ENCODE data around the gene BTRC.
"Not testable (repeated sequence)": the region's sequence is repeated elsewhere in the genome, so short reads cannot be mapped to it uniquely, and the experiment has no call there.

BTRC gene

GRCh38 chr10:101364721-101365120 lies 10.8 kb downstream of the BTRC start:
- no peak for DNase-seq (ENCODE audit: extremely low spot score)
- ChIA-PET CTCF (interaction anchor here (0.6 kb wide), 1 partner anchor 1062 kb away, joined by 3 read pairs; no protein-coding TSS in a partner anchor), POLR2A (interaction anchor here (0.7 kb wide), 1 partner anchor 10 kb away, joined by 3 read pairs; no protein-coding TSS in a partner anchor)
- TF ChIP-seq FOXM1 (IDR thresholded peaks at IDR 0.05; ENCODE audit: borderline replicate concordance) (no peak), TARDBP (IDR thresholded peaks at IDR 0.05) (no peak), NFRKB (IDR thresholded peaks at IDR 0.05) (no peak), CTBP1 (IDR thresholded peaks at IDR 0.05; ENCODE audit: borderline replicate concordance) (no peak), HDGF (IDR thresholded peaks at IDR 0.05; ENCODE audit: borderline replicate concordance) (no peak), SP1 (IDR thresholded peaks at IDR 0.05) (no peak), FOXK2 (IDR thresholded peaks at IDR 0.05) (no peak), ZNF384 (IDR thresholded peaks at IDR 0.05) (no peak), L3MBTL2 (conservative IDR thresholded peaks at IDR 0.05) (no peak), ARNT (IDR thresholded peaks at IDR 0.05) (no peak), LEF1 (IDR thresholded peaks at IDR 0.05; ENCODE audit: borderline replicate concordance) (no peak)

DNA sequence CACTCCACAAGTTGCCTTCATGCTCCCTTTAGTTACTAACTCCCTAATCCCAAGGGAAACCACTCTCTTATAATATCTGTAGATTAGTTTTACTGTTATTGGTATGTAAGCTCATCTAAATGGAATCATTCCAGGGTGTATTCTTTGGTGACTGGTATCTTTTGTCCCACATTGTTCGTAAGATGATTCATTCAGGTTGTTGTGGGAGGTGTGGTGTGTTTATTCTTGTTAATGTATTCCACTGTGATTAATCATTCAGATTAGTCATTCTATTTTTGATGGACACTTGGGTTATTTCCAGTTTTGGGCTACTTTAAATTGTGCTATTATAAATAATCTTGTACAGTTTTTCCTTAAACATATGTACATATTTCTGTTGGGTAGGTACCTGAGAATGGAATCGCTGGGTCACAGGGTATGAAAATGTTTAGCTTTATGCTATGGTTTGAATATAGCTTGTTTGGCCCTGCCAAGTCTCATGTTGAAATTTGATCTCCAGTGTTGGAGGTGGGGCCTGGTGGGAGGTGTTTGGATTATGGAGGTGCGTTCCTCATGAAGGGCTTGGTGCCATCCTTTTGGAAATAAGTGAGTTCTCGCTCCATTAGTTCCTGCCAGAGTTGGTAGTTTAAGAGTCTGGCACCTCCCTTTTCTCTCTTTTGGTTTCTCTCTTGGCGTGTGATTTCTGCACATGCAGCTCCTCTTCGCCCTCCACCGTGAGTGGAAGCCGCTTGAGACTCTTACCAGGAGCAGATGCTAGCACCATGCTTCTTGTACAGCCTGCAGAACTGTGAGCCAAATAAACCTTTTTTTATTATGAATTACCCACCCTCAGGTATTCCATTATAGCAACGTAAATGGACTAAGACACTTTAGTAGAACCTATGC lies 13.8 kb downstream of the BTRC start:
- no peak for DNase-seq (ENCODE audit: extremely low spot score)
- peak; percentile 65 for TF ChIP-seq PKNOX1 (IDR thresholded peaks at IDR 0.05)
- TF ChIP-seq HDGF (IDR thresholded peaks at IDR 0.05; ENCODE audit: borderline replicate concordance), result no peak
- ChIA-PET POLR2A (interaction anchor here (1.4 kb wide), 1 partner anchor 13 kb away, joined by 5 read pairs; the partner anchor contains the start of gene BTRC), CTCF (interaction anchor here (1.0 kb wide), 1 partner anchor 99 kb away, joined by 6 read pairs; no protein-coding TSS in a partner anchor)

- ChIA-PET POLR2A (no interaction called here), CTCF (no interaction called here)
- no peak for TF ChIP-seq L3MBTL2 (conservative IDR thresholded peaks at IDR 0.05)
- no peak for TF ChIP-seq FOXM1 (IDR thresholded peaks at IDR 0.05; ENCODE audit: borderline replicate concordance)
- no peak for TF ChIP-seq HDGF (IDR thresholded peaks at IDR 0.05; ENCODE audit: borderline replicate concordance)
- TF ChIP-seq ZNF384 (IDR thresholded peaks at IDR 0.05), result no peak
- no peak for TF ChIP-seq BHLHE40 (IDR thresholded peaks at IDR 0.05; ENCODE audit: borderline replicate concordance)
- no peak for TF ChIP-seq SUZ12 (IDR thresholded peaks at IDR 0.05)
- no peak for TF ChIP-seq ELF4 (IDR thresholded peaks at IDR 0.05)
- TF ChIP-seq ARNT (IDR thresholded peaks at IDR 0.05), result no peak
- TF ChIP-seq CTBP1 (IDR thresholded peaks at IDR 0.05; ENCODE audit: borderline replicate concordance), result no peak
- no peak for TF ChIP-seq SP1 (IDR thresholded peaks at IDR 0.05)
- no peak for TF ChIP-seq PKNOX1 (IDR thresholded peaks at IDR 0.05)
- TF ChIP-seq FOXK2 (IDR thresholded peaks at IDR 0.05), result no peak
- TF ChIP-seq LEF1 (IDR thresholded peaks at IDR 0.05; ENCODE audit: borderline replicate concordance), result no peak
- TF ChIP-seq NFRKB (IDR thresholded peaks at IDR 0.05), result no peak
- TF ChIP-seq FOXA1 (IDR thresholded peaks at IDR 0.05), result no peak
- TF ChIP-seq TARDBP (IDR thresholded peaks at IDR 0.05), result no peak
- DNase-seq (ENCODE audit: extremely low spot score), result no peak
Measured at GRCh38 chr10:101373063-101373462, 19.1 kb downstream of the BTRC start.

DNA sequence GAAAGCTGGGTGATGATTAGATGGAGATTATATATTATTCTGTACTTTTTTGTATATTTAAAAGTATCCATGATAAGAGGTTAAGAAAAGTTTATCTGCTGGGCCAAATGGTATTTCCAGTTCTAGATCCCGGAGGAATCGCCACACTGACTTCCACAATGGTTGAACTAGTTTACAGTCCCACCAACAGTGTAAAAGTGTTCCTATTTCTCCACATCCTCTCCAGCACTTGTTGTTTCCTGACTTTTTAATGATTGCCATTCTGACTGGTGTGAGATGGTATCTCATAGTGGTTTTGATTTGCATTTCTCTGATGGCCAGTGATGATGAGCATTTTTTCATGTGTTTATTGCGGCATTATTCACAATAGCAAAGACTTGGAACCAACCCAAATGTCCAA lies 20.0 kb downstream of the BTRC start:
- POLR2A ChIA-PET, CTCF ChIA-PET: not testable (repeated sequence)

GRCh38 chr10:101375076-101375475 lies 21.1 kb downstream of the BTRC start:
- POLR2A ChIA-PET, result no interaction called here
- no peak for DNase-seq (ENCODE audit: extremely low spot score)
- TF ChIP-seq HDGF (IDR thresholded peaks at IDR 0.05; ENCODE audit: borderline replicate concordance) (no peak), L3MBTL2 (conservative IDR thresholded peaks at IDR 0.05) (no peak), ZNF384 (IDR thresholded peaks at IDR 0.05) (no peak), SP1 (IDR thresholded peaks at IDR 0.05) (no peak), PKNOX1 (IDR thresholded peaks at IDR 0.05) (no peak), FOXA1 (IDR thresholded peaks at IDR 0.05) (no peak), FOXK2 (IDR thresholded peaks at IDR 0.05) (no peak), FOXM1 (IDR thresholded peaks at IDR 0.05; ENCODE audit: borderline replicate concordance) (no peak), BHLHE40 (IDR thresholded peaks at IDR 0.05; ENCODE audit: borderline replicate concordance) (no peak), SUZ12 (IDR thresholded peaks at IDR 0.05) (no peak), ELF4 (IDR thresholded peaks at IDR 0.05) (no peak), LEF1 (IDR thresholded peaks at IDR 0.05; ENCODE audit: borderline replicate concordance) (no peak), CTBP1 (IDR thresholded peaks at IDR 0.05; ENCODE audit: borderline replicate concordance) (no peak), NFRKB (IDR thresholded peaks at IDR 0.05) (no peak), ARNT (IDR thresholded peaks at IDR 0.05) (no peak), TARDBP (IDR thresholded peaks at IDR 0.05) (no peak)
- CTCF ChIA-PET, result no interaction called here

More for the DNA sequence above, 20.0 kb downstream of the BTRC start:
- DNase-seq (ENCODE audit: extremely low spot score), result not testable (repeated sequence)

GRCh38 chr10:101379663-101380352 lies 25.8 kb downstream of the BTRC start:
- ChIA-PET POLR2A (no interaction called here), CTCF (no interaction called here)
- DNase-seq (ENCODE audit: extremely low spot score), result no peak
- TF ChIP-seq ELF4 (IDR thresholded peaks at IDR 0.05) (no peak), BHLHE40 (IDR thresholded peaks at IDR 0.05; ENCODE audit: borderline replicate concordance) (no peak), SUZ12 (IDR thresholded peaks at IDR 0.05) (no peak), HDGF (IDR thresholded peaks at IDR 0.05; ENCODE audit: borderline replicate concordance) (no peak), TARDBP (IDR thresholded peaks at IDR 0.05) (no peak)
